ENCODE results near the gene DNAJB1. TPM values are rescaled to one million over a fixed set of nuclear protein-coding genes. Genes with fewer than 3 reads are reported as not detected.
A peak's percentile ranks its signal among the peaks of the same experiment; 100 is the strongest.

DNAJB1 gene
- total and polyA plus RNA-seq, 2 of the 13 experiments (the other 11 are each of a cell fraction or from before 2014, with no cell fraction given) = 87.5 to 97.3 TPM

GRCh38 chr19:14530005-14530348 is 11.8 kb upstream of the DNAJB1 start (continued):
- TF ChIP-seq ZNF414 (CRISPR knock-in tag; IDR thresholded peaks at IDR 0.05) = no peak; the same call in 1 of the 2 replicates
- no peak for TF ChIP-seq HBP1 (CRISPR knock-in tag; IDR thresholded peaks at IDR 0.05; ENCODE audit: low read depth)
- peak; percentile 68; the same call in 1 of the 2 replicates for TF ChIP-seq MTA1 (CRISPR knock-in tag; IDR thresholded peaks at IDR 0.05; ENCODE audit: borderline replicate concordance)
- no peak for TF ChIP-seq ZNF547 (CRISPR knock-in tag; IDR thresholded peaks at IDR 0.05)
- no peak for TF ChIP-seq ZSCAN21 (CRISPR knock-in tag; IDR thresholded peaks at IDR 0.05; ENCODE audit: borderline replicate concordance)
- no peak for TF ChIP-seq ZMYM4 (CRISPR knock-in tag; IDR thresholded peaks at IDR 0.05)
- TF ChIP-seq NFYB (CRISPR knock-in tag; IDR thresholded peaks at IDR 0.05) = no peak
- 0 out of 2 replicates have a peak, but pooled peaks have one; percentile 23 for TF ChIP-seq FOSL2 (CRISPR knock-in tag; IDR thresholded peaks at IDR 0.05)
- no peak for TF ChIP-seq CSRNP1 (CRISPR knock-in tag; IDR thresholded peaks at IDR 0.05)
- no peak for TF ChIP-seq ZNF570 (CRISPR knock-in tag; IDR thresholded peaks at IDR 0.05; ENCODE audit: borderline replicate concordance)
- no peak for TF ChIP-seq PAX8 (CRISPR knock-in tag; IDR thresholded peaks at IDR 0.05; ENCODE audit: borderline replicate concordance)
- TF ChIP-seq ZNF652 (CRISPR knock-in tag; IDR thresholded peaks at IDR 0.05; ENCODE audit: borderline replicate concordance, low read depth) = no peak
- TF ChIP-seq HNF4A (CRISPR knock-in tag; IDR thresholded peaks at IDR 0.05) = peak; percentile 87
- TF ChIP-seq BORCS8-MEF2B (CRISPR knock-in tag; IDR thresholded peaks at IDR 0.05) = no peak
- TF ChIP-seq ZNF317 (CRISPR knock-in tag; IDR thresholded peaks at IDR 0.05) = no peak
- TF ChIP-seq ZNF274 (CRISPR knock-in tag; IDR thresholded peaks at IDR 0.05) = no peak
- no peak for TF ChIP-seq MLX (CRISPR knock-in tag; IDR thresholded peaks at IDR 0.05)
- no peak for TF ChIP-seq ZNF703 (CRISPR knock-in tag; IDR thresholded peaks at IDR 0.05; ENCODE audit: borderline replicate concordance)
- no peak for TF ChIP-seq AGO2 (optimal IDR thresholded peaks at IDR 0.05; ENCODE audit: low read depth, low read length)
- no peak for TF ChIP-seq ZNF329 (CRISPR knock-in tag; IDR thresholded peaks at IDR 0.05; ENCODE audit: low read depth)
- no peak for TF ChIP-seq SOX5 (CRISPR knock-in tag; IDR thresholded peaks at IDR 0.05; ENCODE audit: borderline replicate concordance)
- no peak for TF ChIP-seq ZSCAN5A (CRISPR knock-in tag; IDR thresholded peaks at IDR 0.05; ENCODE audit: borderline replicate concordance)
- TF ChIP-seq POGZ (CRISPR knock-in tag; IDR thresholded peaks at IDR 0.05) = no peak
- no peak for TF ChIP-seq KLF9 (CRISPR knock-in tag; IDR thresholded peaks at IDR 0.05; ENCODE audit: low read depth)
- TF ChIP-seq ZNF530 (CRISPR knock-in tag; IDR thresholded peaks at IDR 0.05; ENCODE audit: low read depth) = no peak
- TF ChIP-seq HNRNPLL (IDR thresholded peaks at IDR 0.05; ENCODE audit: low read depth, low read length, poor library complexity, severe bottlenecking) = peak; percentile 98
- TF ChIP-seq TOPORS (CRISPR knock-in tag; IDR thresholded peaks at IDR 0.05) = no peak
- TF ChIP-seq REPIN1 (CRISPR knock-in tag; IDR thresholded peaks at IDR 0.05; ENCODE audit: borderline replicate concordance, low read depth) = no peak
